Measurements from ENCODE around the gene TIFAB. TPM values are rescaled to one million over a fixed set of nuclear protein-coding genes. Genes with fewer than 3 reads are reported as not detected.

The TIFAB gene
- polyA plus RNA-seq, 1 donor from 2014 or later = not detected

DNA sequence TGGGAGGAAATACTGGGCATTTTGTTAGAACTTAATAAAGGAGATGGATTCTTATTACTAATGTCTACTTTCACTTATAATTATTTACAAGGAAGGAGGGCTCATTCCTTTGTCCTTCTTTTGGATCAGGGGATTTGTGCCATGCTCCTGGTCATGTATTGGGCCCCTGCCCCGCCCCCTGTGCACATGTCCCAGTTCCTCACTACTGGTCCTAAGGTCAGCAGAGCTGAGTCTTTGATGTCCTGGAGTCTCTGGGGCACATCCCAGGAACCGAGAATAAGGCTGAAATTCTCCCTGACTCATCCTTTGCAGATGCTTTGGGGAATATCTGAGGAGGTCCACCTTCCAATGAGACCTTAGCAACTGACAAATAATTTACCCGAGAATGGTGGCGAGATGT, 19.6 kb upstream of the TIFAB start:
- no peak overlapping the region for H3K4me2 ChIP-seq (ENCODE audit: low read length)
- H2AFZ ChIP-seq (ENCODE audit: low read depth, low read length) = no peak overlapping the region
- no peak overlapping the region for H3K27ac ChIP-seq (ENCODE audit: low read length)
- no peaks in the 10 kb centered on the region for H3K36me3 ChIP-seq (ENCODE audit: insufficient read depth, low read length)
- no peaks in the 10 kb centered on the region for H3K9me3 ChIP-seq (ENCODE audit: low read length)
- no peak overlapping the region for H3K4me3 ChIP-seq (ENCODE audit: low read length)
- H3K27me3 ChIP-seq (ENCODE audit: insufficient read depth, low read depth, low read length) = peaks cover 32% of the 10 kb centered on the region
- H3K9ac ChIP-seq (ENCODE audit: low read length) = no peak overlapping the region
- H3K9me2 ChIP-seq (ENCODE audit: insufficient read depth, low read length) = no peaks in the 10 kb centered on the region
- no peaks in the 10 kb centered on the region for H3F3A ChIP-seq (ENCODE audit: insufficient read depth, low read length, poor library complexity, severe bottlenecking)
- no peaks in the 10 kb centered on the region for H4K20me1 ChIP-seq (ENCODE audit: insufficient read depth)
- no peaks in the 10 kb centered on the region for H3K79me2 ChIP-seq (replicated peaks; ENCODE audit: insufficient read depth, low read length)
- TF ChIP-seq RAD21 (conservative IDR thresholded peaks at IDR 0.05) (no peak), CTCF (IDR thresholded peaks at IDR 0.05; ENCODE audit: poor library complexity, severe bottlenecking) (no peak), TAF1 (IDR thresholded peaks at IDR 0.05; ENCODE audit: low read depth) (no peak), MXI1 (conservative IDR thresholded peaks at IDR 0.05; ENCODE audit: poor library complexity, severe bottlenecking) (no peak), EP300 (conservative IDR thresholded peaks at IDR 0.05; ENCODE audit: poor library complexity, severe bottlenecking) (no peak), EZH2 (IDR thresholded peaks at IDR 0.05; ENCODE audit: borderline replicate concordance, insufficient read depth, low read length, poor library complexity, severe bottlenecking) (no peak), SMC3 (conservative IDR thresholded peaks at IDR 0.05; ENCODE audit: poor library complexity) (no peak), POLR2AphosphoS5 (IDR thresholded peaks at IDR 0.05) (no peak)
- TF ChIP-seq, protein P1, sequence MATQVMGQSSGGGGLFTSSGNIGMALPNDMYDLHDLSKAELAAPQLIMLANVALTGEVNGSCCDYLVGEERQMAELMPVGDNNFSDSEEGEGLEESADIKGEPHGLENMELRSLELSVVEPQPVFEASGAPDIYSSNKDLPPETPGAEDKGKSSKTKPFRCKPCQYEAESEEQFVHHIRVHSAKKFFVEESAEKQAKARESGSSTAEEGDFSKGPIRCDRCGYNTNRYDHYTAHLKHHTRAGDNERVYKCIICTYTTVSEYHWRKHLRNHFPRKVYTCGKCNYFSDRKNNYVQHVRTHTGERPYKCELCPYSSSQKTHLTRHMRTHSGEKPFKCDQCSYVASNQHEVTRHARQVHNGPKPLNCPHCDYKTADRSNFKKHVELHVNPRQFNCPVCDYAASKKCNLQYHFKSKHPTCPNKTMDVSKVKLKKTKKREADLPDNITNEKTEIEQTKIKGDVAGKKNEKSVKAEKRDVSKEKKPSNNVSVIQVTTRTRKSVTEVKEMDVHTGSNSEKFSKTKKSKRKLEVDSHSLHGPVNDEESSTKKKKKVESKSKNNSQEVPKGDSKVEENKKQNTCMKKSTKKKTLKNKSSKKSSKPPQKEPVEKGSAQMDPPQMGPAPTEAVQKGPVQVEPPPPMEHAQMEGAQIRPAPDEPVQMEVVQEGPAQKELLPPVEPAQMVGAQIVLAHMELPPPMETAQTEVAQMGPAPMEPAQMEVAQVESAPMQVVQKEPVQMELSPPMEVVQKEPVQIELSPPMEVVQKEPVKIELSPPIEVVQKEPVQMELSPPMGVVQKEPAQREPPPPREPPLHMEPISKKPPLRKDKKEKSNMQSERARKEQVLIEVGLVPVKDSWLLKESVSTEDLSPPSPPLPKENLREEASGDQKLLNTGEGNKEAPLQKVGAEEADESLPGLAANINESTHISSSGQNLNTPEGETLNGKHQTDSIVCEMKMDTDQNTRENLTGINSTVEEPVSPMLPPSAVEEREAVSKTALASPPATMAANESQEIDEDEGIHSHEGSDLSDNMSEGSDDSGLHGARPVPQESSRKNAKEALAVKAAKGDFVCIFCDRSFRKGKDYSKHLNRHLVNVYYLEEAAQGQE (IDR thresholded peaks at IDR 0.05; ENCODE audit: borderline replicate concordance) = no peak

DNA sequence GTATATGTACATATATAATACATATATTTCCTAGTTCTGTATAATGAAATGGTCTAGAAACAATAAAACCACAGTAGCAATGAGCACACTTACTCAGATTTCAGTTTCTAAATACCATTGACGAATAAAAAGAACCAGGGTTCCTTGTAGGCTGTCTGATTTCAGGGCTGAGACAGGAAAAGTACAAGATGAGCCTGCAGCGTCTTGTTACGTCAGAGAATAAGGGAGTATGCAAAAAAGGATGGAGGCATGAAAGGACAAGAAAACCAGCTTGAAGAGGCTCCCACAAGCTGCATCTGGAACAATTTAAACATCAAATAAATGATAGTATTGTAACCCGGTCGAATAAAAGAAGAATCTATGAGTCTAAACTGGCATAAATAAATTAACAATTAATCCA, 17.8 kb upstream of the TIFAB start:
- no peak overlapping the region for H3K4me2 ChIP-seq (ENCODE audit: low read length)
- TF ChIP-seq TAF1 (IDR thresholded peaks at IDR 0.05; ENCODE audit: low read depth) = no peak
- no peak for TF ChIP-seq RAD21 (conservative IDR thresholded peaks at IDR 0.05)
- no peak for TF ChIP-seq POLR2AphosphoS5 (IDR thresholded peaks at IDR 0.05)
- no peak for TF ChIP-seq EP300 (conservative IDR thresholded peaks at IDR 0.05; ENCODE audit: poor library complexity, severe bottlenecking)
- no peak for TF ChIP-seq CTCF (IDR thresholded peaks at IDR 0.05; ENCODE audit: poor library complexity, severe bottlenecking)
- TF ChIP-seq SMC3 (conservative IDR thresholded peaks at IDR 0.05; ENCODE audit: poor library complexity) = no peak
- TF ChIP-seq, protein P1 (IDR thresholded peaks at IDR 0.05; ENCODE audit: borderline replicate concordance) = no peak
- no peak for TF ChIP-seq EZH2 (IDR thresholded peaks at IDR 0.05; ENCODE audit: borderline replicate concordance, insufficient read depth, low read length, poor library complexity, severe bottlenecking)
- no peak for TF ChIP-seq MXI1 (conservative IDR thresholded peaks at IDR 0.05; ENCODE audit: poor library complexity, severe bottlenecking)
- H3K9me3 ChIP-seq (ENCODE audit: low read length) = no peaks in the 10 kb centered on the region
- H3K36me3 ChIP-seq (ENCODE audit: insufficient read depth, low read length) = no peaks in the 10 kb centered on the region
- H3K27me3 ChIP-seq (ENCODE audit: insufficient read depth, low read depth, low read length) = peaks cover 43% of the 10 kb centered on the region
- no peak overlapping the region for H2AFZ ChIP-seq (ENCODE audit: low read depth, low read length)
- no peak overlapping the region for H3K9ac ChIP-seq (ENCODE audit: low read length)
- H3F3A ChIP-seq (ENCODE audit: insufficient read depth, low read length, poor library complexity, severe bottlenecking) = no peaks in the 10 kb centered on the region
- H3K27ac ChIP-seq (ENCODE audit: low read length) = no peak overlapping the region
- H3K4me3 ChIP-seq (ENCODE audit: low read length) = no peak overlapping the region
- no peaks in the 10 kb centered on the region for H3K79me2 ChIP-seq (replicated peaks; ENCODE audit: insufficient read depth, low read length)
- no peaks in the 10 kb centered on the region for H4K20me1 ChIP-seq (ENCODE audit: insufficient read depth)
- H3K9me2 ChIP-seq (ENCODE audit: insufficient read depth, low read length) = no peaks in the 10 kb centered on the region

All from neural cell (in vitro differentiated cells).